Endodermal cell (in vitro differentiated cells): ENCODE measurements around the gene AKR1C3. TPM values are rescaled to one million over a fixed set of nuclear protein-coding genes. Genes with fewer than 3 reads are reported as not detected.

Source experiments
- DNase-seq: peaks from one replicate; pipeline ENCODE4 v3.0.0-alpha.2; 2017
- H3K27ac ChIP-seq: 2 replicates; pipeline ENCODE4 v1.5.1; 2013; ENCODE audit warnings: mild to moderate bottlenecking, low read depth, low read length, moderate library complexity
- H3K27me3 ChIP-seq: 2 replicates; pipeline ENCODE4 v1.6.1; 2013; ENCODE audit warnings: mild to moderate bottlenecking, low read length, moderate library complexity; ENCODE audit not compliant: insufficient read depth, control insufficient read depth, poor library complexity, severe bottlenecking
- H3K36me3 ChIP-seq: 2 replicates; pipeline ENCODE4 v1.7.0; 2013; ENCODE audit warnings: mild to moderate bottlenecking, low read length, moderate library complexity; ENCODE audit not compliant: control insufficient read depth, insufficient read depth
- H3K4me1 ChIP-seq: one replicate; pipeline ENCODE4 v1.7.0; 2013; ENCODE audit warnings: low read length; ENCODE audit not compliant: control insufficient read depth, insufficient read depth
- H3K4me3 ChIP-seq: 2 replicates; pipeline ENCODE4 v1.5.1; 2013; ENCODE audit warnings: mild to moderate bottlenecking, low read length, moderate library complexity
- H3K9ac ChIP-seq: 2 replicates; pipeline ENCODE4 v1.6.1; 2013; ENCODE audit warnings: mild to moderate bottlenecking, low read length, moderate library complexity; ENCODE audit not compliant: poor library complexity, severe bottlenecking; ENCODE audit errors: extremely low read depth
- H3K9me3 ChIP-seq: 2 replicates; pipeline ENCODE4 v1.6.1; 2013; ENCODE audit warnings: mild to moderate bottlenecking, low read length, moderate library complexity; ENCODE audit not compliant: control insufficient read depth
- H3K27ac Mint-ChIP-seq: 2 replicates; pipeline ENCODE4 v1.8.0; 2020; ENCODE audit warnings: mixed read lengths
- H3K27me3 Mint-ChIP-seq: 2 replicates; pipeline ENCODE4 v1.8.0; 2021; ENCODE audit warnings: mild to moderate bottlenecking, mixed read lengths; ENCODE audit not compliant: insufficient read depth
- H3K36me3 Mint-ChIP-seq: 2 replicates; pipeline ENCODE4 v1.8.0; 2020; ENCODE audit warnings: low read depth, mixed read lengths
- H3K4me1 Mint-ChIP-seq: 2 replicates; pipeline ENCODE4 v1.8.0; 2020; ENCODE audit warnings: mixed read lengths
- H3K4me3 Mint-ChIP-seq: 2 replicates; pipeline ENCODE4 v1.8.0; 2020; ENCODE audit warnings: mild to moderate bottlenecking, moderate library complexity, mixed read lengths
- H3K9me3 Mint-ChIP-seq: 2 replicates; pipeline ENCODE4 v1.8.0; 2020; ENCODE audit warnings: mild to moderate bottlenecking, mixed read lengths
- WGBS, 2 experiments: methylation state at CpG; one replicate each; pipeline versions ENCODE4 v1.1.5 to v1.1.7; 2013; ENCODE audit warnings: missing lambda C conversion rate in 2 of 2, mixed read lengths in 1 of 2; ENCODE audit not compliant: insufficient coverage in 1 of 2, insufficient read length in 1 of 2; 5-methylcytosine and 5-hydroxymethylcytosine counted together
- total RNA-seq, 2 donors: library from RNA; stranded (reverse); fragmentation: NEBNext Ultra II Directional in 1 of 2; extraction: Animal tissue kit (Norgen Biotek cat#: 25700) in 1 of 2; gene quantifications; 2 replicates in 1 of 2; 3 replicates in 1 of 2; pipeline ENCODE4 v1.2.1, GENCODE V29; 2021
- TF ChIP-seq, protein P1 (sequence below): fragments of 200-600 bp; sonication (generic); conservative IDR thresholded peaks from 2 replicates; pipeline ENCODE4 v1.5.0; 2021; ENCODE audit warnings: antibody characterized with exemption, mild to moderate bottlenecking

The AKR1C3 gene
- total RNA-seq, 2 donors from 2014 or later: 6.1 to 28.9 TPM

DNA sequence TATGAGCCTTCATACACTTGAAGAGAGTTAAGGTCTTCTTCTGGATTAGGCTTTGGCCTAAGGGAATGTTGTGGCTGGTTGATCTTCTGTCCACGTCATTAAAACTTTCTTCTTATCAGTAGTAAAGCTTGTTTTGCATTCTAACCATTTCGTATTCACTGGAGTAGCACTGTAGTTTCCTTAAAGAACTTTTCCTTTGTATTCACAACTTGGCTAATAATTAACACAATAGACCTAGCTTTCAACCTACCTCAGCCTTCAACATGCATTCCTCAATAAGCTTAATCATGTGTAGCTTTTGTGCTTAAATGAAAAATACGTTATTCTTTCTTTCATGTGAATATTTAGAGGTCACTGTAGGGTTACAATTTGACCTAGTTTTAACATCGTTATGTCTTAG lies 48.0 kb downstream of the AKR1C3 start:
- H3K27me3 Mint-ChIP-seq: peaks cover 2% of the 10 kb centered on the region
- H3K36me3 Mint-ChIP-seq: no peaks in the 10 kb centered on the region
- H3K4me3 Mint-ChIP-seq: no peak overlapping the region
- TF ChIP-seq, protein P1, sequence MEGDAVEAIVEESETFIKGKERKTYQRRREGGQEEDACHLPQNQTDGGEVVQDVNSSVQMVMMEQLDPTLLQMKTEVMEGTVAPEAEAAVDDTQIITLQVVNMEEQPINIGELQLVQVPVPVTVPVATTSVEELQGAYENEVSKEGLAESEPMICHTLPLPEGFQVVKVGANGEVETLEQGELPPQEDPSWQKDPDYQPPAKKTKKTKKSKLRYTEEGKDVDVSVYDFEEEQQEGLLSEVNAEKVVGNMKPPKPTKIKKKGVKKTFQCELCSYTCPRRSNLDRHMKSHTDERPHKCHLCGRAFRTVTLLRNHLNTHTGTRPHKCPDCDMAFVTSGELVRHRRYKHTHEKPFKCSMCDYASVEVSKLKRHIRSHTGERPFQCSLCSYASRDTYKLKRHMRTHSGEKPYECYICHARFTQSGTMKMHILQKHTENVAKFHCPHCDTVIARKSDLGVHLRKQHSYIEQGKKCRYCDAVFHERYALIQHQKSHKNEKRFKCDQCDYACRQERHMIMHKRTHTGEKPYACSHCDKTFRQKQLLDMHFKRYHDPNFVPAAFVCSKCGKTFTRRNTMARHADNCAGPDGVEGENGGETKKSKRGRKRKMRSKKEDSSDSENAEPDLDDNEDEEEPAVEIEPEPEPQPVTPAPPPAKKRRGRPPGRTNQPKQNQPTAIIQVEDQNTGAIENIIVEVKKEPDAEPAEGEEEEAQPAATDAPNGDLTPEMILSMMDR: no peak
- 72 to 85% methylated on average over 2 to 4 of the region's 4 CpGs for WGBS, 2 experiments
- DNase-seq: no peak
- H3K27me3 ChIP-seq: no peaks in the 10 kb centered on the region
- H3K27ac ChIP-seq: no peak overlapping the region
- peaks cover 10% of the 10 kb centered on the region for H3K9me3 ChIP-seq
- peaks cover 50% of the 10 kb centered on the region for H3K9me3 Mint-ChIP-seq
- H3K4me1 ChIP-seq: no peaks in the 10 kb centered on the region
- no peak overlapping the region for H3K27ac Mint-ChIP-seq
- no peak overlapping the region for H3K9ac ChIP-seq
- no peak overlapping the region for H3K4me3 ChIP-seq
- peaks cover 2% of the 10 kb centered on the region for H3K4me1 Mint-ChIP-seq
- no peaks in the 10 kb centered on the region for H3K36me3 ChIP-seq

DNA sequence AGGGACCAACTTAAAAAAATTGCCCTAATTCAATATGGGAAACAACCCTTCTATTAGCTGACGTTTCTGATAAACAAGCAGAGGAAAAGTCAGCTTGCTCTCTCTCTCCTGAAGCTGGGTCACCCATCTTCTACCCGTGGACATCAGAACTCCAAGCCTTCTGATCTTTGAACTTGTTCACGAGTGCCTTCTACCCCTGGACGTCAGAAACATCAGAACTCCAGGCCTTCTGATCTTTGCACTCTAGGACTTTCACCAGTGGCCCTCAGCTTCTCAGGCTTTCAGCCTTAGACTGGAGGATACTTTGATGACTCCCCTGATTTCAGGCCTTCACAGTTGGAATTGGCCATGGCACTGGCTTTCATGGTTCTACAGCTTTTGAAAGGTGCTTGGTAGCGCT lies 48.9 kb downstream of the AKR1C3 start:
- TF ChIP-seq, protein P1: no peak
- peaks cover 49% of the 10 kb centered on the region for H3K9me3 Mint-ChIP-seq
- 83 to 87% methylated on average over 4 to 5 of the region's 5 CpGs for WGBS, 2 experiments
- no peak overlapping the region for H3K4me3 ChIP-seq
- no peak overlapping the region for H3K4me3 Mint-ChIP-seq
- H3K36me3 Mint-ChIP-seq: no peaks in the 10 kb centered on the region
- no peaks in the 10 kb centered on the region for H3K36me3 ChIP-seq
- no peak overlapping the region for H3K27ac Mint-ChIP-seq
- no peak overlapping the region for H3K9ac ChIP-seq
- DNase-seq: no peak
- peaks cover 2% of the 10 kb centered on the region for H3K27me3 Mint-ChIP-seq
- no peaks in the 10 kb centered on the region for H3K4me1 ChIP-seq
- H3K9me3 ChIP-seq: peaks cover 1% of the 10 kb centered on the region
- no peak overlapping the region for H3K27ac ChIP-seq
- peaks cover 2% of the 10 kb centered on the region for H3K4me1 Mint-ChIP-seq
- no peaks in the 10 kb centered on the region for H3K27me3 ChIP-seq

- H3K9me3 ChIP-seq: peaks cover 17% of the 10 kb centered on the region
- no peaks in the 10 kb centered on the region for H3K27me3 ChIP-seq
- Mint-ChIP-seq H3K27ac (no peak overlapping the region), H3K27me3 (no peaks in the 10 kb centered on the region), H3K4me3 (no peak overlapping the region), H3K4me1 (peaks cover 2% of the 10 kb centered on the region), H3K36me3 (no peaks in the 10 kb centered on the region), H3K9me3 (peaks cover 56% of the 10 kb centered on the region)
- H3K27ac ChIP-seq: no peak overlapping the region
- no peak for DNase-seq
- no peaks in the 10 kb centered on the region for H3K4me1 ChIP-seq
- H3K36me3 ChIP-seq: no peaks in the 10 kb centered on the region
- H3K4me3 ChIP-seq: no peak overlapping the region
- H3K9ac ChIP-seq: no peak overlapping the region
- TF ChIP-seq, protein P1: no peak
- WGBS, 2 experiments: 90% methylated on average over 2 to 5 of the region's 5 CpGs
Observed at GRCh38 chr10:5146920-5147254, 52.7 kb downstream of the AKR1C3 start.
